OCI-LY7 (cell line): ENCODE measurements around the gene PDZD2.

Experiments used
- EZH2phosphoT487 ChIP-seq: fragments of 200-600 bp; sonication (generic); IDR thresholded peaks from 2 replicates; pipeline ENCODE4 v1.6.1; 2018; ENCODE audit warnings: low read depth, borderline replicate concordance, mild to moderate bottlenecking, mixed run types, antibody characterized with exemption, low read length, moderate library complexity, mixed read lengths
- TF ChIP-seq, protein P1 (sequence below): fragments of 200-600 bp; sonication (generic); conservative IDR thresholded peaks from 2 replicates; pipeline ENCODE4 v1.5.1; 2014; ENCODE audit warnings: mild to moderate bottlenecking, antibody characterized with exemption, low read length, moderate library complexity, mixed read lengths

DNA sequence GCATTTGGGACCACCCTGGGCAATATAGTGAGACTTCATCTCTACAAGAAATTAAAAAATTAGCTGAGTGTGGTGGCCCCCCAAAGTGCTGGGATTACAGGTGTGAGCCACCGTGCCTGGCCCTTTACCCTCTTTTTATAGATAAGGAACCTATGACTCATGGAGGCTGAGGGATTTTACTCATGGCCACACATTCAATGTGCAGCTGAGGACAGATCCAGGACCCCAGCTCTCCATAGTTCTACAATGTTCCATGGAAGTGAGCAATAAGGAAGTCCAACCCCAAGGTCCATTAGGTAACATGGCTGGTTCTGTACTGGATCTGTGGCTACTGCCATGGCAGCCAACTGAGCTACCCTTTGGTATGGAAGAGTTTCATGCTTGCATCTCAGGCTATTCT, 25.3 kb upstream of the PDZD2 start:
- TF ChIP-seq, protein P1, sequence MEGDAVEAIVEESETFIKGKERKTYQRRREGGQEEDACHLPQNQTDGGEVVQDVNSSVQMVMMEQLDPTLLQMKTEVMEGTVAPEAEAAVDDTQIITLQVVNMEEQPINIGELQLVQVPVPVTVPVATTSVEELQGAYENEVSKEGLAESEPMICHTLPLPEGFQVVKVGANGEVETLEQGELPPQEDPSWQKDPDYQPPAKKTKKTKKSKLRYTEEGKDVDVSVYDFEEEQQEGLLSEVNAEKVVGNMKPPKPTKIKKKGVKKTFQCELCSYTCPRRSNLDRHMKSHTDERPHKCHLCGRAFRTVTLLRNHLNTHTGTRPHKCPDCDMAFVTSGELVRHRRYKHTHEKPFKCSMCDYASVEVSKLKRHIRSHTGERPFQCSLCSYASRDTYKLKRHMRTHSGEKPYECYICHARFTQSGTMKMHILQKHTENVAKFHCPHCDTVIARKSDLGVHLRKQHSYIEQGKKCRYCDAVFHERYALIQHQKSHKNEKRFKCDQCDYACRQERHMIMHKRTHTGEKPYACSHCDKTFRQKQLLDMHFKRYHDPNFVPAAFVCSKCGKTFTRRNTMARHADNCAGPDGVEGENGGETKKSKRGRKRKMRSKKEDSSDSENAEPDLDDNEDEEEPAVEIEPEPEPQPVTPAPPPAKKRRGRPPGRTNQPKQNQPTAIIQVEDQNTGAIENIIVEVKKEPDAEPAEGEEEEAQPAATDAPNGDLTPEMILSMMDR: no peak
- TF ChIP-seq EZH2phosphoT487: no peak
